ENCODE measurements around the gene FAM174C.

The FAM174C gene

GRCh38 chr19:1275976-1276627 lies 772 bp downstream of the FAM174C start:
- no peak for DNase-seq

GRCh38 chr19:1276628-1277022 lies 1.3 kb downstream of the FAM174C start:
- no peak for DNase-seq

- DNase-seq: no peak
Measured at GRCh38 chr19:1277061-1277460, 1.7 kb downstream of the FAM174C start.

- no peak for DNase-seq
Measured at GRCh38 chr19:1278074-1278473, 2.7 kb downstream of the FAM174C start.

- no peak for DNase-seq
Measured at GRCh38 chr19:1278713-1279660, 3.7 kb downstream of the FAM174C start.

GRCh38 chr19:1279782-1280341 lies 4.5 kb downstream of the FAM174C start:
- no peak for DNase-seq

- DNase-seq: no peak
Measured at GRCh38 chr19:1280636-1281568, 5.6 kb downstream of the FAM174C start.

GRCh38 chr19:1281569-1282287 lies 6.4 kb downstream of the FAM174C start:
- no peak for DNase-seq

GRCh38 chr19:1282588-1283206 lies 7.4 kb downstream of the FAM174C start:
- no peak for DNase-seq

- DNase-seq: no peak
Measured at GRCh38 chr19:1283207-1283916, 8.0 kb downstream of the FAM174C start.

GRCh38 chr19:1283917-1284292 lies 8.6 kb downstream of the FAM174C start:
- no peak for DNase-seq

- no peak for DNase-seq
Measured at GRCh38 chr19:1284293-1284978, 9.1 kb downstream of the FAM174C start.

- DNase-seq: no peak
Measured at GRCh38 chr19:1284979-1285736, 9.8 kb downstream of the FAM174C start.

- no peak for DNase-seq
Measured at GRCh38 chr19:1285737-1286360, 10.5 kb downstream of the FAM174C start, which contains the start of gene EFNA2. TSS of gene EFNA2 (plus strand) at chr19:1285873. CDS start at chr19:1286169, 296 bp downstream.

GRCh38 chr19:1286487-1287353 lies 11.4 kb downstream of the FAM174C start:
- DNase-seq: no peak

GRCh38 chr19:1287354-1288225 lies 12.3 kb downstream of the FAM174C start:
- DNase-seq: no peak

GRCh38 chr19:1288226-1288612 lies 12.9 kb downstream of the FAM174C start:
- no peak for DNase-seq

Data from NCI-H526 treated with DMSO at 0.1 percent for 48 hours (cell line).